HepG2 (cell line): ENCODE data around the gene NKX6-2. TPM values are rescaled to one million over a fixed set of nuclear protein-coding genes. Genes with fewer than 3 reads are reported as not detected.

Experiments used
- ATAC-seq: fragments of 200-7000 bp; cut with Tn5 transposase; 3 replicates; pipeline ENCODE4 v1.9.1; 2020; ENCODE audit warnings: mild to moderate bottlenecking, moderate library complexity
- BruUV-seq: library from RNA; stranded (reverse); fragments of 400-500 nt; replicated peaks from 2 replicates; lab custom pipeline; 2021; lab: Mats Ljungman, UMichigan
- CTCF ChIA-PET: fragments of 300-600 bp; formaldehyde crosslinking; extraction: SDS; loops from one replicate; lab custom pipeline; 2021; ENCODE audit warnings: low total read pairs, inconsistent platforms, low intra/inter-chr PET ratio; lab: Yijun Ruan, JAX
- POLR2A ChIA-PET: fragments of 350-600 bp; sonication (Branson Sonifier 250); formaldehyde crosslinking; loops from one replicate; lab custom pipeline; 2020; ENCODE audit warnings: antibody characterized with exemption, inconsistent platforms; lab: Yijun Ruan, JAX
- DNase-seq: peaks from one replicate; pipeline ENCODE4 v3.0.0-alpha.2; 2015; ENCODE audit warnings: low spot score
- FAIRE-seq: peaks from 3 replicates; lab custom pipeline; 2011; peaks lifted over from hg19 to GRCh38; lab: Jason Lieb, UNC
- H2AFZ ChIP-seq: one replicate; pipeline ENCODE4 v1.6.1; 2011; ENCODE audit warnings: low read length, inconsistent platforms
- H3K27ac ChIP-seq: fragments of 300-600 bp; 3 replicates; pipeline ENCODE4 v1.8.0; 2011; ENCODE audit warnings: mixed run types, mild to moderate bottlenecking, mixed read lengths, low read length, inconsistent platforms; ENCODE audit not compliant: insufficient read depth; ENCODE audit errors: extremely low read length
- H3K27me3 ChIP-seq, 2 experiments: fragments of 200-600 bp in 1 of 2; 2 replicates in 1 of 2; 3 replicates in 1 of 2; pipeline versions ENCODE4 v1.6.0 to v1.8.0; 2011; ENCODE audit warnings: low read length in 2 of 2, mild to moderate bottlenecking in 2 of 2, moderate library complexity in 2 of 2, inconsistent platforms in 1 of 2; ENCODE audit not compliant: insufficient read depth in 2 of 2, control insufficient read depth in 1 of 2
- H3K36me3 ChIP-seq, 2 experiments: fragments of 200-600 bp in 1 of 2; replicated peaks in 1 of 2; 2 replicates in 1 of 2; 3 replicates in 1 of 2; pipeline versions ENCODE4 v1.5.1 to v1.8.0; 2011; ENCODE audit warnings: low read length in 2 of 2, inconsistent platforms in 1 of 2; ENCODE audit not compliant: insufficient read depth in 2 of 2, control insufficient read depth in 1 of 2
- H3K4me1 ChIP-seq: 2 replicates; pipeline ENCODE4 v1.5.1; 2012; ENCODE audit warnings: low read length, inconsistent platforms; ENCODE audit not compliant: insufficient read depth
- H3K4me2 ChIP-seq: 2 replicates; pipeline ENCODE4 v1.6.0; 2011; ENCODE audit warnings: low read depth, low read length, inconsistent platforms
- H3K4me3 ChIP-seq, 3 experiments: fragments of 200-600 bp in 1 of 3; sonication (generic), shearing (Covaris generic) in 1 of 3; replicated peaks in 1 of 3; 2 replicates each; pipeline ENCODE4 v1.5.1; 2011 to 2016; ENCODE audit warnings: low read length in 3 of 3, inconsistent platforms in 2 of 3, low read depth in 2 of 3, mild to moderate bottlenecking in 2 of 3, control low read depth in 1 of 3, mixed read lengths in 1 of 3; ENCODE audit not compliant: insufficient read depth in 1 of 3
- H3K79me2 ChIP-seq: one replicate; pipeline ENCODE4 v1.6.1; 2011; ENCODE audit warnings: low read length, inconsistent platforms; ENCODE audit not compliant: insufficient read depth
- H3K9ac ChIP-seq: 2 replicates; pipeline ENCODE4 v1.6.0; 2011; ENCODE audit warnings: mild to moderate bottlenecking, low read depth, low read length, inconsistent platforms; ENCODE audit not compliant: insufficient read depth
- H3K9me3 ChIP-seq: 2 replicates; pipeline ENCODE4 v1.5.1; 2012; ENCODE audit warnings: mild to moderate bottlenecking, low read length
- H4K20me1 ChIP-seq: 2 replicates; pipeline ENCODE4 v1.6.0; 2011; ENCODE audit warnings: inconsistent platforms, mild to moderate bottlenecking, low read length, moderate library complexity; ENCODE audit not compliant: insufficient read depth
- ATF2 ChIP-seq: sonication (generic); formaldehyde crosslinking; IDR thresholded peaks from 2 replicates; pipeline ENCODE4 v1.4.0; 2020; ENCODE audit warnings: missing genetic modification reagents
- FOXJ3 ChIP-seq: sonication (generic); formaldehyde crosslinking; IDR thresholded peaks from 2 replicates; pipeline ENCODE4 v1.4.0; 2020; ENCODE audit warnings: missing genetic modification reagents, mild to moderate bottlenecking, borderline replicate concordance
- GATAD1 ChIP-seq: IDR thresholded peaks from 2 replicates; pipeline ENCODE4 v1.6.1; 2016; ENCODE audit warnings: missing genetic modification reagents, missing compliant biosample characterization
- IRF9 ChIP-seq: sonication (generic); formaldehyde crosslinking; IDR thresholded peaks from 2 replicates; pipeline ENCODE4 v1.8.0; 2022; ENCODE audit warnings: missing genetic modification reagents, mild to moderate bottlenecking, borderline replicate concordance
- MEIS1 ChIP-seq: sonication (generic); formaldehyde crosslinking; IDR thresholded peaks from 2 replicates; pipeline ENCODE4 v1.9.0; 2021; ENCODE audit warnings: mild to moderate bottlenecking, missing genetic modification reagents, moderate library complexity, borderline replicate concordance
- MIER2 ChIP-seq: IDR thresholded peaks from 2 replicates; pipeline ENCODE4 v1.6.1; 2016; ENCODE audit warnings: missing biosample characterization, missing genetic modification reagents
- RNF219 ChIP-seq: sonication (generic); formaldehyde crosslinking; IDR thresholded peaks from 2 replicates; pipeline ENCODE4 v1.5.0; 2020; ENCODE audit warnings: mild to moderate bottlenecking, missing genetic modification reagents
- SOX6 ChIP-seq, 2 experiments: fragments of 450-650 bp in 1 of 2; sonication (generic) in 1 of 2; formaldehyde crosslinking in 1 of 2; IDR thresholded peaks; 2 replicates each; pipeline versions ENCODE4 v1.4.0 to v1.6.1; 2017 to 2020; ENCODE audit warnings: antibody characterized with exemption in 1 of 2, mild to moderate bottlenecking in 1 of 2, missing genetic modification reagents in 1 of 2
- ZNF816 ChIP-seq: sonication (generic); formaldehyde crosslinking; IDR thresholded peaks from 2 replicates; pipeline ENCODE4 v1.8.0; 2022; ENCODE audit warnings: missing genetic modification reagents, mild to moderate bottlenecking, borderline replicate concordance
- ZSCAN9 ChIP-seq: IDR thresholded peaks from 2 replicates; pipeline ENCODE4 v1.6.1; 2016; ENCODE audit warnings: borderline replicate concordance
- WGBS: methylation state at CpG from one replicate; pipeline ENCODE4 v1.1.6; 2017; ENCODE audit warnings: low lambda C conversion rate; 5-methylcytosine and 5-hydroxymethylcytosine counted together
- in situ Hi-C: cut with HindIII; loops from 2 replicates; pipeline ENCODE4 v1.10.0; 2017; ENCODE audit warnings: low pct_unique_long_range_greater_than_20kb; ENCODE audit not compliant: extremely low pct_ligation_motif_present
- intact Hi-C: fragments of 100-400 bp; cut with micrococcal nuclease; formaldehyde crosslinking; loops from one replicate; pipeline ENCODE4 v1.10.0; 2022; ENCODE audit not compliant: unreplicated experiment
- polyA plus RNA-seq, 8 experiments: library from polyadenylated mRNA; depleted of rRNA in 3 of 8; stranded (reverse) in 7 of 8; unstranded in 1 of 8; fragments of >200 nt; fragmentation: Illumina TruSeq in 4 of 8; extraction: Trizol in 4 of 8; gene quantifications; 2 replicates each; pipeline versions ENCODE4 v1.2.1 to v1.2.3, GENCODE V29; 2011 to 2016; ENCODE audit warnings: low read depth in 4 of 8, missing spikeins in 1 of 8, mixed read lengths in 1 of 8; ENCODE audit not compliant: insufficient read depth in 1 of 8
- total RNA-seq, 5 experiments: library from RNA; depleted of rRNA; stranded (reverse); fragments of >200 nt; fragmentation: Illumina TruSeq; extraction: Trizol; gene quantifications; 2 replicates each; pipeline ENCODE4 v1.2.3, GENCODE V29; 2016; ENCODE audit warnings: low read depth in 1 of 5
- TF ChIP-seq, protein P1 (sequence below): sonication (generic); formaldehyde crosslinking; IDR thresholded peaks from 2 replicates; pipeline ENCODE4 v1.5.0; 2020; ENCODE audit warnings: mild to moderate bottlenecking, missing genetic modification reagents, moderate library complexity
- TF ChIP-seq, protein P2 (sequence below): fragments of 450-650 bp; IDR thresholded peaks from 2 replicates; pipeline ENCODE4 v1.6.1; 2017; ENCODE audit warnings: mild to moderate bottlenecking

NKX6-2 gene
- total and polyA plus RNA-seq, 2 of the 13 experiments (the other 11 are each of a cell fraction or from before 2014, with no cell fraction given): not detected

- TF ChIP-seq ZNF816 (CRISPR knock-in tag): no peak
- TF ChIP-seq, protein P1, sequence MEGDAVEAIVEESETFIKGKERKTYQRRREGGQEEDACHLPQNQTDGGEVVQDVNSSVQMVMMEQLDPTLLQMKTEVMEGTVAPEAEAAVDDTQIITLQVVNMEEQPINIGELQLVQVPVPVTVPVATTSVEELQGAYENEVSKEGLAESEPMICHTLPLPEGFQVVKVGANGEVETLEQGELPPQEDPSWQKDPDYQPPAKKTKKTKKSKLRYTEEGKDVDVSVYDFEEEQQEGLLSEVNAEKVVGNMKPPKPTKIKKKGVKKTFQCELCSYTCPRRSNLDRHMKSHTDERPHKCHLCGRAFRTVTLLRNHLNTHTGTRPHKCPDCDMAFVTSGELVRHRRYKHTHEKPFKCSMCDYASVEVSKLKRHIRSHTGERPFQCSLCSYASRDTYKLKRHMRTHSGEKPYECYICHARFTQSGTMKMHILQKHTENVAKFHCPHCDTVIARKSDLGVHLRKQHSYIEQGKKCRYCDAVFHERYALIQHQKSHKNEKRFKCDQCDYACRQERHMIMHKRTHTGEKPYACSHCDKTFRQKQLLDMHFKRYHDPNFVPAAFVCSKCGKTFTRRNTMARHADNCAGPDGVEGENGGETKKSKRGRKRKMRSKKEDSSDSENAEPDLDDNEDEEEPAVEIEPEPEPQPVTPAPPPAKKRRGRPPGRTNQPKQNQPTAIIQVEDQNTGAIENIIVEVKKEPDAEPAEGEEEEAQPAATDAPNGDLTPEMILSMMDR (CRISPR knock-in tag): no peak
- no peak for TF ChIP-seq ZSCAN9
- TF ChIP-seq, protein P2, sequence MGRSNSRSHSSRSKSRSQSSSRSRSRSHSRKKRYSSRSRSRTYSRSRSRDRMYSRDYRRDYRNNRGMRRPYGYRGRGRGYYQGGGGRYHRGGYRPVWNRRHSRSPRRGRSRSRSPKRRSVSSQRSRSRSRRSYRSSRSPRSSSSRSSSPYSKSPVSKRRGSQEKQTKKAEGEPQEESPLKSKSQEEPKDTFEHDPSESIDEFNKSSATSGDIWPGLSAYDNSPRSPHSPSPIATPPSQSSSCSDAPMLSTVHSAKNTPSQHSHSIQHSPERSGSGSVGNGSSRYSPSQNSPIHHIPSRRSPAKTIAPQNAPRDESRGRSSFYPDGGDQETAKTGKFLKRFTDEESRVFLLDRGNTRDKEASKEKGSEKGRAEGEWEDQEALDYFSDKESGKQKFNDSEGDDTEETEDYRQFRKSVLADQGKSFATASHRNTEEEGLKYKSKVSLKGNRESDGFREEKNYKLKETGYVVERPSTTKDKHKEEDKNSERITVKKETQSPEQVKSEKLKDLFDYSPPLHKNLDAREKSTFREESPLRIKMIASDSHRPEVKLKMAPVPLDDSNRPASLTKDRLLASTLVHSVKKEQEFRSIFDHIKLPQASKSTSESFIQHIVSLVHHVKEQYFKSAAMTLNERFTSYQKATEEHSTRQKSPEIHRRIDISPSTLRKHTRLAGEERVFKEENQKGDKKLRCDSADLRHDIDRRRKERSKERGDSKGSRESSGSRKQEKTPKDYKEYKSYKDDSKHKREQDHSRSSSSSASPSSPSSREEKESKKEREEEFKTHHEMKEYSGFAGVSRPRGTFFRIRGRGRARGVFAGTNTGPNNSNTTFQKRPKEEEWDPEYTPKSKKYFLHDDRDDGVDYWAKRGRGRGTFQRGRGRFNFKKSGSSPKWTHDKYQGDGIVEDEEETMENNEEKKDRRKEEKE: no peak
- TF ChIP-seq MEIS1 (CRISPR knock-in tag): no peak
- TF ChIP-seq, all 625 proteins: peak for 0
These were observed 5.6 kb downstream of the NKX6-2 start (continued) for GRCh38 chr10:132780356-132780755.

- H3K4me3 ChIP-seq: no peak overlapping the region
- intact Hi-C loops (no loop called here), in situ Hi-C loops (no loop called here)
- WGBS: 96% methylated on average over 41 of the region's 41 CpGs
- H3K27me3 ChIP-seq: no peaks in the 10 kb centered on the region
- no peak overlapping the region for H3K4me2 ChIP-seq
- H3K79me2 ChIP-seq: no peaks in the 10 kb centered on the region
- H3K9me3 ChIP-seq: no peaks in the 10 kb centered on the region
- POLR2A ChIA-PET: no interaction called here
- CTCF ChIA-PET: no interaction called here
- no TSS peak for BruUV-seq
- H3K27ac ChIP-seq: no peak overlapping the region
- ATAC-seq (no peak), DNase-seq (no peak), FAIRE-seq (no peak)
- peaks cover 0 to 2% of the 10 kb centered on the region in 2 experiments; a peak in 2 of 5 replicates for H3K36me3 ChIP-seq
- H2AFZ ChIP-seq: no peak overlapping the region
- H4K20me1 ChIP-seq: no peaks in the 10 kb centered on the region
- no peaks in the 10 kb centered on the region for H3K4me1 ChIP-seq
- H3K9ac ChIP-seq: no peak overlapping the region
- TF ChIP-seq SOX6 (IDR thresholded peaks at IDR 0.05): no peak
- TF ChIP-seq SOX6 (CRISPR knock-in tag; IDR thresholded peaks at IDR 0.05): no peak
- TF ChIP-seq MIER2: no peak
- no peak for TF ChIP-seq FOXJ3 (CRISPR knock-in tag)
- TF ChIP-seq RNF219: no peak
- no peak for TF ChIP-seq ATF2 (CRISPR knock-in tag)
- no peak for TF ChIP-seq GATAD1 (CRISPR knock-in tag)
- no peak for TF ChIP-seq IRF9
These were observed 6.2 kb downstream of the NKX6-2 start for GRCh38 chr10:132779549-132780294.
